Measurements from ENCODE around the gene SPPL2C. TPM values are rescaled to one million over a fixed set of nuclear protein-coding genes. Genes with fewer than 3 reads are reported as not detected.

SPPL2C gene, protein sequence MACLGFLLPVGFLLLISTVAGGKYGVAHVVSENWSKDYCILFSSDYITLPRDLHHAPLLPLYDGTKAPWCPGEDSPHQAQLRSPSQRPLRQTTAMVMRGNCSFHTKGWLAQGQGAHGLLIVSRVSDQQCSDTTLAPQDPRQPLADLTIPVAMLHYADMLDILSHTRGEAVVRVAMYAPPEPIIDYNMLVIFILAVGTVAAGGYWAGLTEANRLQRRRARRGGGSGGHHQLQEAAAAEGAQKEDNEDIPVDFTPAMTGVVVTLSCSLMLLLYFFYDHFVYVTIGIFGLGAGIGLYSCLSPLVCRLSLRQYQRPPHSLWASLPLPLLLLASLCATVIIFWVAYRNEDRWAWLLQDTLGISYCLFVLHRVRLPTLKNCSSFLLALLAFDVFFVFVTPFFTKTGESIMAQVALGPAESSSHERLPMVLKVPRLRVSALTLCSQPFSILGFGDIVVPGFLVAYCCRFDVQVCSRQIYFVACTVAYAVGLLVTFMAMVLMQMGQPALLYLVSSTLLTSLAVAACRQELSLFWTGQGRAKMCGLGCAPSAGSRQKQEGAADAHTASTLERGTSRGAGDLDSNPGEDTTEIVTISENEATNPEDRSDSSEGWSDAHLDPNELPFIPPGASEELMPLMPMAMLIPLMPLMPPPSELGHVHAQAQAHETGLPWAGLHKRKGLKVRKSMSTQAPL
- total RNA-seq (2022; extraction: Qiagen RNA extraction; ENCODE audit: low read depth): not detected in 5 replicates

DNA sequence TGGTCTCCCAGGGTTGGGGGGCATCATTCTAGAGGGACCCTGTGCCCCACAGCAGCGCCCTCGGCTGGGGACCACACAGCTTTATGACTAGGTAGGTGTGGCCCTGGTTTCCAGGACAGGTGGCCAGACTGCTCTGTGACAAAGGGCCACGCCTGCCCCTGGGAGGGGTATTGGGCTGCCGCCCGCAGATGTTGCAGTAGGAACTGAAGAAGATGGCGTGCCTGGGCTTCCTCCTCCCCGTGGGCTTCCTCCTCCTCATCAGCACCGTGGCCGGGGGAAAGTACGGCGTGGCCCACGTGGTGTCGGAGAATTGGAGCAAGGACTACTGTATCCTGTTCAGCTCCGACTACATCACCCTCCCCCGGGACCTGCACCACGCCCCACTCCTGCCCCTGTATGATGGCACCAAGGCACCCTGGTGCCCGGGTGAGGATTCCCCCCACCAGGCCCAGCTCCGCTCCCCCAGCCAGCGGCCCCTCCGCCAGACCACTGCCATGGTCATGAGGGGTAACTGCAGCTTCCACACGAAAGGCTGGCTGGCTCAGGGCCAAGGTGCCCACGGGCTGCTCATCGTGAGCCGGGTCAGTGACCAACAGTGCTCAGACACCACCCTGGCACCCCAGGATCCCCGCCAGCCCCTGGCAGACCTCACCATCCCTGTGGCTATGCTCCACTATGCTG, at the start of gene SPPL2C:
TSS of gene SPPL2C (plus strand) at position 187 of the 681 bp plus-strand sequence. CDS start at position 213, 26 bp downstream.

DNA sequence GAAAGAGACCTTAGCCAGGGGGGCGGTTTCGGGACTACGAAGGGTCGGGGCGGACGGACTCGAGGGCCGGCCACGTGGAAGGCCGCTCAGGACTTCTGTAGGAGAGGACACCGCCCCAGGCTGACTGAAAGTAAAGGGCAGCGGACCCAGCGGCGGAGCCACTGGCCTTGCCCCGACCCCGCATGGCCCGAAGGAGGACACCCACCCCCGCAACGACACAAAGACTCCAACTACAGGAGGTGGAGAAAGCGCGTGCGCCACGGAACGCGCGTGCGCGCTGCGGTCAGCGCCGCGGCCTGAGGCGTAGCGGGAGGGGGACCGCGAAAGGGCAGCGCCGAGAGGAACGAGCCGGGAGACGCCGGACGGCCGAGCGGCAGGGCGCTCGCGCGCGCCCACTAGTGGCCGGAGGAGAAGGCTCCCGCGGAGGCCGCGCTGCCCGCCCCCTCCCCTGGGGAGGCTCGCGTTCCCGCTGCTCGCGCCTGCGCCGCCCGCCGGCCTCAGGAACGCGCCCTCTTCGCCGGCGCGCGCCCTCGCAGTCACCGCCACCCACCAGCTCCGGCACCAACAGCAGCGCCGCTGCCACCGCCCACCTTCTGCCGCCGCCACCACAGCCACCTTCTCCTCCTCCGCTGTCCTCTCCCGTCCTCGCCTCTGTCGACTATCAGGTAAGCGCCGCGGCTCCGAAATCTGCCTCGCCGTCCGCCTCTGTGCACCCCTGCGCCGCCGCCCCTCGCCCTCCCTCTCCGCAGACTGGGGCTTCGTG, 49.5 kb downstream of the SPPL2C start, which contains the start of gene MAPT:
TSS of gene MAPT (plus strand) at position 533 of the 763 bp plus-strand sequence. CDS start 67,784 bp downstream, outside the sequence.

Other genes starting within 250 kb of the SPPL2C start
- 0.08 to 0.45 TPM (median 0.25 TPM) in 5 replicates for gene CRHR1, start 60.6 kb upstream of the SPPL2C start, total RNA-seq (2022; extraction: Qiagen RNA extraction; ENCODE audit: low read depth)
- 1.5 to 1.7 TPM (median 1.6 TPM) in 5 replicates for gene MAPT, start 49.7 kb downstream of the SPPL2C start, total RNA-seq (2022; extraction: Qiagen RNA extraction; ENCODE audit: low read depth)
- gene STH, start 154.4 kb downstream of the SPPL2C start, total RNA-seq (2022; extraction: Qiagen RNA extraction; ENCODE audit: low read depth): not detected in 5 replicates